Measurements from ENCODE around the gene ANKRD34B.

DNA sequence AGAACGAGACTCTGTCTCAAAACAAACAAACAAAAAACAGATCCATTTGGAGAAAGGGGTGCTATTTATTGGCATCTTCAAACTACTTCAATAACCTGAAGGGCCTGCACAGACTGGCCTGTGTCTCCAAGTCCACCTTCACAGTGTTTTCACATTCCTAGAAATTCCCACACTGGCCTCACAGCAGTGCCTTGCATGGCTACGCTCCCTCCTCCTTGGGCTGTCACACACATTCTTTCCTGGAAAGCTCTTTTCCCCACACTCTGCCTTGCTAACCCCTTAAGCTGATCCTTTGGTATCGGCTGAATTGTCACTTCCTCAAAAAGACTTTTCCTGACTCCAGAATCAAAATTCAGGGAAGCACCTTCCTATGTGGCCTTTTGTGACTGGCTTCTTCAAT, 62.4 kb downstream of the ANKRD34B start:
- TF ChIP-seq, protein P1, sequence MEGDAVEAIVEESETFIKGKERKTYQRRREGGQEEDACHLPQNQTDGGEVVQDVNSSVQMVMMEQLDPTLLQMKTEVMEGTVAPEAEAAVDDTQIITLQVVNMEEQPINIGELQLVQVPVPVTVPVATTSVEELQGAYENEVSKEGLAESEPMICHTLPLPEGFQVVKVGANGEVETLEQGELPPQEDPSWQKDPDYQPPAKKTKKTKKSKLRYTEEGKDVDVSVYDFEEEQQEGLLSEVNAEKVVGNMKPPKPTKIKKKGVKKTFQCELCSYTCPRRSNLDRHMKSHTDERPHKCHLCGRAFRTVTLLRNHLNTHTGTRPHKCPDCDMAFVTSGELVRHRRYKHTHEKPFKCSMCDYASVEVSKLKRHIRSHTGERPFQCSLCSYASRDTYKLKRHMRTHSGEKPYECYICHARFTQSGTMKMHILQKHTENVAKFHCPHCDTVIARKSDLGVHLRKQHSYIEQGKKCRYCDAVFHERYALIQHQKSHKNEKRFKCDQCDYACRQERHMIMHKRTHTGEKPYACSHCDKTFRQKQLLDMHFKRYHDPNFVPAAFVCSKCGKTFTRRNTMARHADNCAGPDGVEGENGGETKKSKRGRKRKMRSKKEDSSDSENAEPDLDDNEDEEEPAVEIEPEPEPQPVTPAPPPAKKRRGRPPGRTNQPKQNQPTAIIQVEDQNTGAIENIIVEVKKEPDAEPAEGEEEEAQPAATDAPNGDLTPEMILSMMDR (conservative IDR thresholded peaks at IDR 0.05) = no peak
- TF ChIP-seq ZFX (IDR thresholded peaks at IDR 0.05) = no peak

Measured in C4-2B (cell line).